Liver (tissue), 9 donors: ENCODE measurements around the gene RCN2. TPM values are rescaled to one million over a fixed set of nuclear protein-coding genes. Genes with fewer than 3 reads are reported as not detected.

ENCODE experiments used
- DNase-seq: peaks from one replicate; pipeline ENCODE4 v3.0.0-alpha.2; 2017; ENCODE audit warnings: low spot score
- H3K27ac ChIP-seq, 2 donors: one replicate each; pipeline ENCODE4 v1.7.0; 2013; ENCODE audit warnings: inconsistent platforms in 2 of 2, low read length in 2 of 2, control low read depth in 1 of 2, low read depth in 1 of 2, mild to moderate bottlenecking in 1 of 2
- H3K27me3 ChIP-seq, 4 donors: one replicate each; pipeline versions ENCODE4 v1.6.1 to v1.7.0; 2013; ENCODE audit warnings: low read length in 3 of 4, inconsistent platforms in 1 of 4, mild to moderate bottlenecking in 1 of 4, moderate library complexity in 1 of 4; ENCODE audit not compliant: control insufficient read depth in 4 of 4, insufficient read depth in 4 of 4
- H3K36me3 ChIP-seq, 4 donors: one replicate each; pipeline versions ENCODE4 v1.6.1 to v1.7.0; 2013; ENCODE audit warnings: low read length in 3 of 4, mild to moderate bottlenecking in 3 of 4, low read depth in 1 of 4, moderate library complexity in 1 of 4; ENCODE audit not compliant: control insufficient read depth in 4 of 4, insufficient read depth in 3 of 4
- H3K4me1 ChIP-seq, 4 donors: one replicate each; pipeline versions ENCODE4 v1.6.1 to v1.7.0; 2013; ENCODE audit warnings: low read length in 3 of 4, mild to moderate bottlenecking in 3 of 4, moderate library complexity in 1 of 4; ENCODE audit not compliant: control insufficient read depth in 4 of 4, insufficient read depth in 4 of 4
- H3K4me3 ChIP-seq, 3 donors: one replicate each; pipeline versions ENCODE4 v1.6.1 to v1.7.0; 2013; ENCODE audit warnings: low read length in 3 of 3, control low read depth in 1 of 3, low read depth in 1 of 3, mild to moderate bottlenecking in 1 of 3
- H3K9ac ChIP-seq, 2 donors: one replicate each; pipeline ENCODE4 v1.7.0; 2013; ENCODE audit warnings: low read length in 2 of 2, mild to moderate bottlenecking in 2 of 2, moderate library complexity in 2 of 2, control low read depth in 1 of 2, low read depth in 1 of 2
- H3K9me3 ChIP-seq, 4 donors: one replicate each; pipeline versions ENCODE4 v1.6.1 to v1.7.0; 2013; ENCODE audit warnings: low read length in 3 of 4; ENCODE audit not compliant: control insufficient read depth in 4 of 4
- CTCF ChIP-seq: fragments of 150-350 bp; IDR thresholded peaks from 2 replicates; pipeline ENCODE4 v1.5.1; 2017; ENCODE audit warnings: improper control_type of control experiment, low read depth, low read length; ENCODE audit not compliant: missing input control
- FOXA1 ChIP-seq: IDR thresholded peaks from 2 replicates; pipeline ENCODE4 v1.6.1; 2016; ENCODE audit warnings: antibody characterized with exemption
- FOXA2 ChIP-seq: IDR thresholded peaks from 2 replicates; pipeline ENCODE4 v1.6.1; 2016; ENCODE audit warnings: antibody characterized with exemption
- GABPA ChIP-seq, 2 donors: IDR thresholded peaks in 1 of 2; conservative IDR thresholded peaks in 1 of 2; 2 replicates each; pipeline ENCODE4 v1.6.1; 2016; ENCODE audit warnings: antibody characterized with exemption in 2 of 2, mild to moderate bottlenecking in 1 of 2, moderate library complexity in 1 of 2
- HNF4A ChIP-seq, 2 donors: conservative IDR thresholded peaks; 2 replicates each; pipeline ENCODE4 v1.6.1; 2016; ENCODE audit warnings: antibody characterized with exemption in 2 of 2, mild to moderate bottlenecking in 2 of 2
- HNF4G ChIP-seq: IDR thresholded peaks from 2 replicates; pipeline ENCODE4 v1.6.1; 2016; ENCODE audit warnings: antibody characterized with exemption
- MAX ChIP-seq: IDR thresholded peaks from 2 replicates; pipeline ENCODE4 v1.6.1; 2016; ENCODE audit warnings: antibody characterized with exemption
- RAD21 ChIP-seq, 2 donors: IDR thresholded peaks; 2 replicates each; pipeline ENCODE4 v1.6.1; 2016; ENCODE audit warnings: antibody characterized with exemption in 2 of 2, mild to moderate bottlenecking in 2 of 2
- REST ChIP-seq: IDR thresholded peaks from 2 replicates; pipeline ENCODE4 v1.6.1; 2016; ENCODE audit warnings: antibody characterized with exemption, mild to moderate bottlenecking
- RXRA ChIP-seq, 2 donors: IDR thresholded peaks; 2 replicates each; pipeline ENCODE4 v1.6.1; 2017 to 2018; ENCODE audit warnings: antibody characterized with exemption in 2 of 2, mild to moderate bottlenecking in 1 of 2
- SP1 ChIP-seq: IDR thresholded peaks from 2 replicates; pipeline ENCODE4 v1.6.1; 2018; ENCODE audit warnings: antibody characterized with exemption, mild to moderate bottlenecking
- TAF1 ChIP-seq: conservative IDR thresholded peaks from 2 replicates; pipeline ENCODE4 v1.6.1; 2016; ENCODE audit warnings: antibody characterized with exemption, mild to moderate bottlenecking
- ZBTB33 ChIP-seq: IDR thresholded peaks from 2 replicates; pipeline ENCODE4 v1.6.1; 2016; ENCODE audit warnings: antibody characterized with exemption
- WGBS: extraction: QIAGEN DNeasy Blood & Tissue Kit; methylation state at CpG from one replicate; pipeline ENCODE4 v1.1.7; 2013; 5-methylcytosine and 5-hydroxymethylcytosine counted together
- polyA plus RNA-seq, 2 donors: library from polyadenylated mRNA; stranded (reverse) in 1 of 2; unstranded in 1 of 2; fragments of 200-250 nt in 1 of 2; fragments of >200 nt in 1 of 2; fragmentation: Nextera tagmentation in 1 of 2; extraction: Ambion mirVana in 1 of 2; gene quantifications; one replicate each; pipeline versions ENCODE4 v1.2.1 to v1.2.3, GENCODE V29; 2013 to 2015
- total RNA-seq, 2 donors: library from RNA; depleted of rRNA; stranded (reverse); fragments of >200 nt; gene quantifications; one replicate each; pipeline ENCODE4 v1.2.3, GENCODE V29; 2014
- donor health status: healthy.
- donor health status: healthy.
- donor health status: healthy.
- donor health status: healthy.
- donor health status: healthy.

RCN2 gene
- total and polyA plus RNA-seq, 4 donors = 8.7 to 28.2 (median 15.1) TPM

GRCh38 chr15:76942331-76942730 is 10.8 kb downstream of the RCN2 start:
- no peak for DNase-seq

GRCh38 chr15:76945494-76946093 is 14.0 kb downstream of the RCN2 start:
- Histone ChIP-seq H3K36me3 (peaks cover 4 to 23% (median 10%) of the 10 kb centered on the region in 4 donors), H3K4me3 (no peak overlapping the region), H3K4me1 (no peaks in the 10 kb centered on the region), H3K27me3 (no peaks in the 10 kb centered on the region), H3K9ac (no peak overlapping the region), H3K27ac (no peak overlapping the region), H3K9me3 (no peaks in the 10 kb centered on the region)
- TF ChIP-seq CTCF (no peak), ZBTB33 (no peak), MAX (no peak), REST (no peak), HNF4A (conservative IDR thresholded peaks at IDR 0.05) (no peak), RXRA (IDR thresholded peaks at IDR 0.05) (no peak), TAF1 (no peak)
- 95% methylated on average over 2 of the region's 2 CpGs for WGBS
- DNase-seq = no peak

More at GRCh38 chr15:76942331-76942730, 10.8 kb downstream of the RCN2 start:
- TF ChIP-seq RAD21 (IDR thresholded peaks at IDR 0.05) = no peak
- Histone ChIP-seq H3K9ac (no peak overlapping the region), H3K4me1 (no peaks in the 10 kb centered on the region), H3K36me3 (peaks cover 4 to 12% (median 9%) of the 10 kb centered on the region in 4 donors), H3K27me3 (no peaks in the 10 kb centered on the region), H3K9me3 (no peaks in the 10 kb centered on the region), H3K4me3 (no peak overlapping the region), H3K27ac (no peak overlapping the region)
- WGBS = 95% methylated on average over 2 of the region's 2 CpGs

- Histone ChIP-seq H3K4me1 (no peaks in the 10 kb centered on the region), H3K9ac (no peak overlapping the region), H3K27me3 (no peaks in the 10 kb centered on the region), H3K9me3 (no peaks in the 10 kb centered on the region), H3K36me3 (peaks cover 4 to 29% (median 13%) of the 10 kb centered on the region in 4 donors), H3K4me3 (no peak overlapping the region), H3K27ac (no peak overlapping the region)
- 89% methylated on average over 3 of the region's 3 CpGs for WGBS
- no peak for DNase-seq
- TF ChIP-seq REST (no peak), FOXA2 (no peak), FOXA1 (no peak), ZBTB33 (no peak), GABPA (IDR thresholded peaks at IDR 0.05 in 1 of 2, conservative IDR thresholded peaks at IDR 0.05 in 1 of 2) (no peak), HNF4G (no peak), SP1 (no peak), HNF4A (conservative IDR thresholded peaks at IDR 0.05) (no peak)
Measured at GRCh38 chr15:76947454-76947853, 15.9 kb downstream of the RCN2 start.
